ENCODE data around the gene PDE6C. TPM values are rescaled to one million over a fixed set of nuclear protein-coding genes. Genes with fewer than 3 reads are reported as not detected.
"Not testable (repeated sequence)": the region's sequence is repeated elsewhere in the genome, so short reads cannot be mapped to it uniquely, and the experiment has no call there.

PDE6C gene
- polyA plus RNA-seq, 1 donor (not counting 4 experiments of a cell fraction or from before 2014, with no cell fraction given): not detected

GRCh38 chr10:93687737-93688136 lies 75.4 kb downstream of the PDE6C start:
- H3K4me2 ChIP-seq (ENCODE audit: control insufficient read depth, extremely low read depth, insufficient read depth, low read depth, low read length): no peak overlapping the region
- H3K9ac ChIP-seq (ENCODE audit: control insufficient read depth, extremely low read depth, insufficient read depth, low read length): no peak overlapping the region
- peaks cover 2 to 4% of the 10 kb centered on the region in 2 experiments for H3K36me3 ChIP-seq (ENCODE audit: control insufficient read depth in 2 of 2, extremely low read depth in 1 of 2, insufficient read depth in 2 of 2, low read length in 2 of 2)
- dilution Hi-C loops (cut with MboI; ENCODE audit: extremely low pct_ligation_motif_present, low sequenced_read_pairs): no loop called here
- H3K27ac ChIP-seq (ENCODE audit: control insufficient read depth, insufficient read depth, low read length): no peak overlapping the region
- H3K4me1 ChIP-seq (ENCODE audit: control insufficient read depth, extremely low read depth, insufficient read depth, low read length): no peaks in the 10 kb centered on the region
- H3K9me3 ChIP-seq (ENCODE audit: control insufficient read depth, low read depth, low read length): no peaks in the 10 kb centered on the region
- TF ChIP-seq CTCF (optimal IDR thresholded peaks at IDR 0.05 in 1 of 3, IDR thresholded peaks at IDR 0.05 in 1 of 3, conservative IDR thresholded peaks at IDR 0.05 in 1 of 3; ENCODE audit: extremely low read depth in 1 of 3, insufficient read depth in 2 of 3, low read length in 3 of 3): no peak
- no peaks in the 10 kb centered on the region for H4K20me1 ChIP-seq (ENCODE audit: control insufficient read depth, extremely low read depth, insufficient read depth, low read length)
- H3K4me3 ChIP-seq (ENCODE audit: control insufficient read depth in 2 of 3, extremely low read depth in 1 of 3, insufficient read depth in 2 of 3, low read depth in 1 of 3, low read length in 3 of 3): no peak overlapping the region
- H3K9me1 ChIP-seq (ENCODE audit: control insufficient read depth, extremely low read depth, insufficient read depth, low read length): no peaks in the 10 kb centered on the region
- FAIRE-seq: no peak
- no peaks in the 10 kb centered on the region for H3K79me2 ChIP-seq (ENCODE audit: control insufficient read depth, insufficient read depth, low read length)
- no peak for DNase-seq (ENCODE audit: low read depth, low spot score)
- no peaks in the 10 kb centered on the region for H3K27me3 ChIP-seq (ENCODE audit: control insufficient read depth, extremely low read depth, insufficient read depth, low read length)
- no peak overlapping the region for H2AFZ ChIP-seq (ENCODE audit: control insufficient read depth, low read length)

GRCh38 chr10:93695740-93696139 lies 83.4 kb downstream of the PDE6C start:
- dilution Hi-C loops (cut with MboI; ENCODE audit: extremely low pct_ligation_motif_present, low sequenced_read_pairs): no loop called here
- H4K20me1 ChIP-seq (ENCODE audit: control insufficient read depth, extremely low read depth, insufficient read depth, low read length): no peaks in the 10 kb centered on the region
- H3K27ac ChIP-seq (ENCODE audit: control insufficient read depth, insufficient read depth, low read length): no peak overlapping the region
- H3K27me3 ChIP-seq (ENCODE audit: control insufficient read depth, extremely low read depth, insufficient read depth, low read length): no peaks in the 10 kb centered on the region
- H3K4me2 ChIP-seq (ENCODE audit: control insufficient read depth, extremely low read depth, insufficient read depth, low read depth, low read length): no peak overlapping the region
- no peaks in the 10 kb centered on the region for H3K9me1 ChIP-seq (ENCODE audit: control insufficient read depth, extremely low read depth, insufficient read depth, low read length)
- H3K9ac ChIP-seq (ENCODE audit: control insufficient read depth, extremely low read depth, insufficient read depth, low read length): no peak overlapping the region
- H3K4me1 ChIP-seq (ENCODE audit: control insufficient read depth, extremely low read depth, insufficient read depth, low read length): no peaks in the 10 kb centered on the region
- no peaks in the 10 kb centered on the region for H3K9me3 ChIP-seq (ENCODE audit: control insufficient read depth, low read depth, low read length)
- no peak for FAIRE-seq
- no peak overlapping the region for H2AFZ ChIP-seq (ENCODE audit: control insufficient read depth, low read length)
- TF ChIP-seq EZH2 (IDR thresholded peaks at IDR 0.05; ENCODE audit: low read length) (no peak), CTCF (optimal IDR thresholded peaks at IDR 0.05 in 1 of 3, IDR thresholded peaks at IDR 0.05 in 1 of 3, conservative IDR thresholded peaks at IDR 0.05 in 1 of 3; ENCODE audit: extremely low read depth in 1 of 3, insufficient read depth in 2 of 3, low read length in 3 of 3) (no peak)
- DNase-seq (ENCODE audit: low read depth, low spot score): no peak
- H3K36me3 ChIP-seq (ENCODE audit: control insufficient read depth in 2 of 2, extremely low read depth in 1 of 2, insufficient read depth in 2 of 2, low read length in 2 of 2): peaks cover 6 to 7% of the 10 kb centered on the region in 2 experiments
- no peak overlapping the region for H3K4me3 ChIP-seq (ENCODE audit: control insufficient read depth in 2 of 3, extremely low read depth in 1 of 3, insufficient read depth in 2 of 3, low read depth in 1 of 3, low read length in 3 of 3)
- H3K79me2 ChIP-seq (ENCODE audit: control insufficient read depth, insufficient read depth, low read length): no peaks in the 10 kb centered on the region

GRCh38 chr10:93696582-93696981 lies 84.2 kb downstream of the PDE6C start:
- H3K27me3 ChIP-seq (ENCODE audit: control insufficient read depth, extremely low read depth, insufficient read depth, low read length); FAIRE-seq; H3K9ac ChIP-seq (ENCODE audit: control insufficient read depth, extremely low read depth, insufficient read depth, low read length); H3K79me2 ChIP-seq (ENCODE audit: control insufficient read depth, insufficient read depth, low read length); H3K4me1 ChIP-seq (ENCODE audit: control insufficient read depth, extremely low read depth, insufficient read depth, low read length); H2AFZ ChIP-seq (ENCODE audit: control insufficient read depth, low read length); H4K20me1 ChIP-seq (ENCODE audit: control insufficient read depth, extremely low read depth, insufficient read depth, low read length); H3K27ac ChIP-seq (ENCODE audit: control insufficient read depth, insufficient read depth, low read length); dilution Hi-C loops (cut with MboI; ENCODE audit: extremely low pct_ligation_motif_present, low sequenced_read_pairs); H3K36me3 ChIP-seq (ENCODE audit: control insufficient read depth in 2 of 2, extremely low read depth in 1 of 2, insufficient read depth in 2 of 2, low read length in 2 of 2); DNase-seq (ENCODE audit: low read depth, low spot score); H3K9me3 ChIP-seq (ENCODE audit: control insufficient read depth, low read depth, low read length); H3K4me2 ChIP-seq (ENCODE audit: control insufficient read depth, extremely low read depth, insufficient read depth, low read depth, low read length); H3K4me3 ChIP-seq (ENCODE audit: control insufficient read depth in 2 of 3, extremely low read depth in 1 of 3, insufficient read depth in 2 of 3, low read depth in 1 of 3, low read length in 3 of 3); H3K9me1 ChIP-seq (ENCODE audit: control insufficient read depth, extremely low read depth, insufficient read depth, low read length): not testable (repeated sequence)
